ENCODE results near the gene FRMD6. TPM values are rescaled to one million over a fixed set of nuclear protein-coding genes. Genes with fewer than 3 reads are reported as not detected.

FRMD6 gene
- total RNA-seq, 6 experiments from 2014 or later = 4.2 to 23.7 (median 5.9) TPM

GRCh38 chr14:51674294-51675002 lies 22.7 kb downstream of the FRMD6 start:
- ATAC-seq (no peak), DNase-seq (no peak)
- H3K4me1 ChIP-seq = no peaks in the 10 kb centered on the region
- no peaks in the 10 kb centered on the region for H3K36me3 ChIP-seq
- no peaks in the 10 kb centered on the region for H3K9me3 ChIP-seq
- no peaks in the 10 kb centered on the region for H3K27me3 ChIP-seq
- H3K4me3 ChIP-seq = no peak overlapping the region
- H3K27ac ChIP-seq = no peak overlapping the region
- TF ChIP-seq POLR2A (IDR thresholded peaks at IDR 0.05) = no peak
- TF ChIP-seq CTCF (IDR thresholded peaks at IDR 0.05) = no peak
- WGBS (ENCODE audit: insufficient coverage, low coverage, low lambda C conversion rate, missing lambda C conversion rate) = 92% methylated on average over 5 of the region's 5 CpGs
- intact Hi-C loops (cut with DNase I) = no loop called here

- Histone ChIP-seq H3K4me1 (peaks cover 0 to 2% (median 0%) of the 10 kb centered on the region in 4 donors), H3K27ac (no peak overlapping the region), H3K36me3 (no peaks in the 10 kb centered on the region), H3K9me3 (no peaks in the 10 kb centered on the region), H3K27me3 (no peaks in the 10 kb centered on the region), H3K4me3 (no peak overlapping the region)
- ATAC-seq (no peak), DNase-seq (no peak)
- intact Hi-C loops (cut with DNase I) = no loop called here
- TF ChIP-seq CTCF (IDR thresholded peaks at IDR 0.05) = no peak
- TF ChIP-seq POLR2A (IDR thresholded peaks at IDR 0.05) = no peak
These were observed 24.8 kb downstream of the FRMD6 start for GRCh38 chr14:51676549-51676948.

- DNase-seq = no peak
- H3K4me3 ChIP-seq = no peak overlapping the region
- no peaks in the 10 kb centered on the region for H3K36me3 ChIP-seq
- intact Hi-C loops (cut with DNase I) = no loop called here
- no peak for ATAC-seq
- no peaks in the 10 kb centered on the region for H3K27me3 ChIP-seq
- H3K4me1 ChIP-seq = peaks cover 0 to 6% (median 0%) of the 10 kb centered on the region in 4 donors
- TF ChIP-seq CTCF (IDR thresholded peaks at IDR 0.05) (no peak), POLR2A (IDR thresholded peaks at IDR 0.05) (no peak)
- WGBS (ENCODE audit: insufficient coverage, low coverage, low lambda C conversion rate, missing lambda C conversion rate) = 75% methylated on average over 1 of the region's 1 CpG
- no peaks in the 10 kb centered on the region for H3K9me3 ChIP-seq
- no peak overlapping the region for H3K27ac ChIP-seq
These were observed 25.6 kb downstream of the FRMD6 start for GRCh38 chr14:51677266-51677665.

GRCh38 chr14:51677738-51678137 lies 26.0 kb downstream of the FRMD6 start:
- no peak for DNase-seq
- H3K4me1 ChIP-seq = peaks cover 0 to 6% (median 0%) of the 10 kb centered on the region in 4 donors
- 91% methylated on average over 1 of the region's 2 CpGs for WGBS (ENCODE audit: insufficient coverage, low coverage, low lambda C conversion rate, missing lambda C conversion rate)
- no peaks in the 10 kb centered on the region for H3K9me3 ChIP-seq
- intact Hi-C loops (cut with DNase I) = no loop called here
- H3K36me3 ChIP-seq = no peaks in the 10 kb centered on the region
- TF ChIP-seq CTCF (IDR thresholded peaks at IDR 0.05) = no peak
- no peak for TF ChIP-seq POLR2A (IDR thresholded peaks at IDR 0.05)
- no peak overlapping the region for H3K4me3 ChIP-seq
- ATAC-seq = no peak
- H3K27me3 ChIP-seq = no peaks in the 10 kb centered on the region
- H3K27ac ChIP-seq = no peak overlapping the region

Measured in right lobe of liver (tissue), 6 donors.